ENCODE measurements around the gene SERP2. TPM values are rescaled to one million over a fixed set of nuclear protein-coding genes. Genes with fewer than 3 reads are reported as not detected.

SERP2 gene
- total and polyA plus RNA-seq, 9 of the 15 experiments (the other 6 are each of a cell fraction or from before 2014, with no cell fraction given): 0.13 TPM; not detected in 8

- TF ChIP-seq ZZZ3 (IDR thresholded peaks at IDR 0.05): no peak
- no peak for TF ChIP-seq NR2C1 (IDR thresholded peaks at IDR 0.05)
- no peak for TF ChIP-seq NR2C1 (tag; IDR thresholded peaks at IDR 0.05)
Measured at GRCh38 chr13:44355621-44356020, 18.0 kb upstream of the SERP2 start (continued).

- H3K4me2 ChIP-seq (ENCODE audit: insufficient read depth, low read length): peak overlapping the region; percentile 46
- intact Hi-C loops (cut with micrococcal nuclease) (no loop called here), in situ Hi-C loops (cut with MboI) (no loop called here)
- H3K9ac ChIP-seq (ENCODE audit: insufficient read depth in 1 of 2, low read depth in 2 of 2, low read length in 2 of 2): no peak overlapping the region
- no peak for FAIRE-seq
- no peak for ATAC-seq
- H4K20me1 ChIP-seq (replicated peaks; ENCODE audit: control insufficient read depth, insufficient read depth, low read length): no peaks in the 10 kb centered on the region
- no TSS peak for BruUV-seq (replicated peaks)
- TF ChIP-seq BCOR (IDR thresholded peaks at IDR 0.05) (no peak), FOSL1 (tag; conservative IDR thresholded peaks at IDR 0.05) (peak; percentile 8)
- no peaks in the 10 kb centered on the region for H3K9me3 ChIP-seq (replicated peaks; ENCODE audit: control insufficient read depth, insufficient read depth, low read depth, low read length)
- H2AFZ ChIP-seq (ENCODE audit: low read depth, low read length): peak overlapping the region; percentile 22; the same call in 1 of the 2 replicates
- no peak overlapping the region for H3K4me3 ChIP-seq
- ChIA-PET POLR2A (no interaction called here), CTCF (ENCODE audit: low intra/inter-chr PET ratio) (no interaction called here)
- H3K27me3 ChIP-seq (ENCODE audit: control insufficient read depth in 2 of 2, insufficient read depth in 2 of 2, low read length in 2 of 2): no peaks in the 10 kb centered on the region; a peak in 1 of 5 replicates
- peaks cover 3 to 4% of the 10 kb centered on the region in 2 experiments; a peak in 3 of 5 replicates for H3K4me1 ChIP-seq (replicated peaks in 1 of 2; ENCODE audit: control insufficient read depth in 2 of 2, insufficient read depth in 2 of 2, low read length in 2 of 2)
- H3K27ac ChIP-seq (ENCODE audit: extremely low read depth, low read depth, low read length): peak overlapping the region; percentile 51; the same call in 1 of the 3 replicates
- H3K79me2 ChIP-seq (ENCODE audit: control insufficient read depth, insufficient read depth, low read length): no peaks in the 10 kb centered on the region
- H3K9me1 ChIP-seq (ENCODE audit: control insufficient read depth, insufficient read depth, low read length): no peaks in the 10 kb centered on the region
- no peak for DNase-seq (ENCODE audit: extremely low read depth in 1 of 4, low spot score in 3 of 4)
- 0% methylated on average over 1 of the region's 1 CpG for WGBS (ENCODE audit: insufficient coverage, low coverage, missing lambda C conversion rate)
- no peaks in the 10 kb centered on the region for H3K36me3 ChIP-seq (ENCODE audit: control insufficient read depth, insufficient read depth, low read length)
Measured at GRCh38 chr13:44359983-44360375, 13.6 kb upstream of the SERP2 start.

All from K562 (cell line).